Upper lobe of right lung (tissue), 1 donor: ENCODE data around the gene PRLH. TPM values are rescaled to one million over a fixed set of nuclear protein-coding genes. Genes with fewer than 3 reads are reported as not detected.

Source experiments
- ATAC-seq: fragments of 200-7000 bp; cut with Tn5 transposase; one replicate; pipeline ENCODE4 v1.9.1; 2020; ENCODE audit warnings: mild to moderate bottlenecking, moderate library complexity
- DNase-seq: peaks from one replicate; pipeline ENCODE4 v3.0.0-alpha.2; 2020
- H3K27ac ChIP-seq: fragments of 200-600 bp; one replicate; pipeline ENCODE4 v1.8.0; 2022
- H3K27me3 ChIP-seq: fragments of 200-600 bp; one replicate; pipeline ENCODE4 v1.8.0; 2022; ENCODE audit warnings: mild to moderate bottlenecking
- H3K36me3 ChIP-seq: fragments of 200-600 bp; one replicate; pipeline ENCODE4 v1.8.0; 2022
- H3K4me1 ChIP-seq: fragments of 200-600 bp; one replicate; pipeline ENCODE4 v1.8.0; 2022
- H3K4me3 ChIP-seq: fragments of 200-600 bp; one replicate; pipeline ENCODE4 v1.8.0; 2022; ENCODE audit warnings: mild to moderate bottlenecking
- H3K9me3 ChIP-seq: fragments of 200-600 bp; one replicate; pipeline ENCODE4 v1.8.0; 2022
- CTCF ChIP-seq: fragments of 200-600 bp; IDR thresholded peaks from one replicate; pipeline ENCODE4 v1.8.0; 2022; ENCODE audit warnings: antibody characterized with exemption
- intact Hi-C: fragments of 100-400 bp; cut with DNase I; formaldehyde crosslinking; loops from one replicate; pipeline ENCODE4 v1.11.0; 2022
- total RNA-seq: library from RNA; stranded (reverse); fragmentation: NEBNext Ultra II Directional; extraction: Animal tissue kit (Norgen Biotek cat#: 25700); gene quantifications from one replicate; pipeline ENCODE4 v1.2.1, GENCODE V29; 2021
- donor health status: DM: no; HTN: yes; CAD: no; lungs with severe emphysema.

PRLH gene
- total RNA-seq, 1 donor from 2014 or later: not detected

DNA sequence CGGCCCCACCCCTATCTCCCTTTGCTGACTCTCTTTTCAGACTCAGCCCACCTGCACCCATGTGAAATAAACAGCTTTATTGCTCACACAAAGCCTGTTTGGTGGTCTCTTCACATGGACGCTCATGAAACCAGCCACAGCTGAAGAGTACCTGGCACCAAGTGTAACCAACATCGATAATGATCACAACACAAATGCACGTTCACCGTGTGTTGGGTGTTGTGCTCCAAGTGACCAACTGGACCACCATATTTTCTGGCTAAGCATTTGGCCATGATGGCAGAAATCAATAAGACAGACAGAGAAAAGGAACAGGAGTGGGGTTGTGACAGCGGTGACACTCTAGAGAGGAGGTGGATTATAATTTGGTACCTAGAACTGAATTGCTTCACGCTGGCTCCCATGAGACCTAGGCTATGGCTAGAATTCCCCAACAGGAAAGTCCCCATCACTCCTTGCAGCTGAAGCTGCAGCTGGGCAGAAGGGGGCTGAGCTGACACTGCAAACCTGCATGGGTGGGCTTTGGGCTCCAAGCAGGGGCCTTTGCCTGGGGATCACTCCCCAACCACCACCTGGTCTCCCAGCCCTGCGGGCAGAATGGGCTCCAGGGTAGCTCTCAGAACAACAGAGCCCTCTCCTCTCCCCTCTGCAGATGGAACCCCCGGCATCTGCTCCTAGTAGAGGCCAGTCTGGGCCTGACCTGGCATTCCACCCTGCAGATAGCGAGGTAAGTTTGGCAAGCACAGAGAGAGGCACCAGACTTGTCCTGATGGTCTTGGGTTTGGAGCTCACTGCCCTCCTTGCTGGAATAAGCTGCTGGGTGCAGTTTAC, 46.4 kb downstream of the PRLH start:
- Histone ChIP-seq H3K36me3 (no peaks in the 10 kb centered on the region), H3K4me3 (no peak overlapping the region), H3K9me3 (no peaks in the 10 kb centered on the region), H3K27ac (no peak overlapping the region), H3K27me3 (no peaks in the 10 kb centered on the region), H3K4me1 (peaks cover 35% of the 10 kb centered on the region)
- DNase-seq: no peak
- intact Hi-C loops: no loop called here
- no peak for TF ChIP-seq CTCF
- no peak for ATAC-seq

DNA sequence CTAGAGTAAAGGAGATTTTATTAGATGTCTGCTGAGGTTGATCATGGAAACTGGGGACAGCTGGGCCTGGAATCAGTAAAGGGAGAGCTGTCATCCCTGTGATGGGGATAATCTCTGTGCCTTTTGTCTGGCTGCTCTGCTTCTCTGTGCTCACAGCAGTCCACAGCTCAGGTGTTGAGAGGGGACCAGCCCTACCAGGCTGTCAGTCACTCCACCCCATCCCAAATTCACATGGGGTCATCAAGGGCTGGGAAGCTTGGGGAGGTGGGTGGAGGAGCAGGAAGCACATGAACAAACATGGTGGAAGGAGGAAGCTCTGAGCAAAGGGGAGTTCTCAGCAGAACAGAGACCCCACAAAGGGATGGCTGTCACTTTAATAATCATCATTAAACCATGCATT, 47.3 kb downstream of the PRLH start:
- no peaks in the 10 kb centered on the region for H3K27me3 ChIP-seq
- no peaks in the 10 kb centered on the region for H3K9me3 ChIP-seq
- no peak for ATAC-seq
- peaks cover 35% of the 10 kb centered on the region for H3K4me1 ChIP-seq
- no peaks in the 10 kb centered on the region for H3K36me3 ChIP-seq
- H3K27ac ChIP-seq: no peak overlapping the region
- intact Hi-C loops: no loop called here
- TF ChIP-seq CTCF: no peak
- H3K4me3 ChIP-seq: no peak overlapping the region
- no peak for DNase-seq

GRCh38 chr2:237614151-237614720, 47.9 kb downstream of the PRLH start:
- no peaks in the 10 kb centered on the region for H3K27me3 ChIP-seq
- ATAC-seq: peak; percentile 83
- DNase-seq: no peak
- no peak overlapping the region for H3K27ac ChIP-seq
- H3K36me3 ChIP-seq: no peaks in the 10 kb centered on the region
- H3K4me1 ChIP-seq: peaks cover 35% of the 10 kb centered on the region
- TF ChIP-seq CTCF: peak; percentile 15
- intact Hi-C loops: no loop called here
- no peaks in the 10 kb centered on the region for H3K9me3 ChIP-seq
- H3K4me3 ChIP-seq: no peak overlapping the region

DNA sequence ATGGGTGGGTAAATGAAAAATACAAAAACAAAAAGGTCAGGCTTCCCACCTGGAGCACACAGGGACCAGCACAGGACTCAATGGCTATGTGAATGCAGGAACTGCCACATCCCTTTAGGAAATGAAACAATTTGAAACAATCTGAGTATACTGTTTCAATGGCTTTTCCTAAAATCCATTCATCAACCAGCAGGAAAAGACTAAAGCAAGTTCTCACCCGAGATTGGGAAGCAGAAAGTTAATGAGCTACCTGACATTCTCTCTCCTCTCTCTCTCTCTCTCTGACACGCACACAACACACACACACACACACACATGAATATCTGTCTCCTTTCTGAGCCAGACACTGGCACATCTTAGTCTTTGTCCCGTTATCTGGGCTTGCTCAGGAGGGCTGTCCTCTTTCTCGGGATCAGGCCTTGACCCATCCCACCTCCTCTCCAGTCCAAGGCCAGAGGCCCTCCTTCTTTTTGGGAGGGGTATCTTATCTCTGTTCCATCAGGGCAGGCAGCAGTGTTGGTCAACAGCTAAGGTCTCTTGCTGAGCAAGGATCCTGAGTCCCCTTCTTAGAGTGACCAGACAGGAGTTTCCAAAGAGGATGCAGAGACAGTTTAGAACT, 49.4 kb downstream of the PRLH start:
- peak; percentile 12 for DNase-seq
- intact Hi-C loops: no loop called here

GRCh38 chr2:237616373-237616733, 50.0 kb downstream of the PRLH start:
- H3K27ac ChIP-seq: peak overlapping the region; percentile 75
- intact Hi-C loops: no loop called here
- no peaks in the 10 kb centered on the region for H3K27me3 ChIP-seq
- H3K4me1 ChIP-seq: peaks cover 35% of the 10 kb centered on the region
- ATAC-seq: no peak
- no peak for DNase-seq
- H3K4me3 ChIP-seq: no peak overlapping the region
- no peaks in the 10 kb centered on the region for H3K36me3 ChIP-seq
- no peaks in the 10 kb centered on the region for H3K9me3 ChIP-seq
- TF ChIP-seq CTCF: no peak

More for the DNA sequence above, 49.4 kb downstream of the PRLH start:
- Histone ChIP-seq H3K4me3 (no peak overlapping the region), H3K27me3 (no peaks in the 10 kb centered on the region), H3K4me1 (peaks cover 35% of the 10 kb centered on the region), H3K27ac (peak overlapping the region; percentile 75), H3K9me3 (no peaks in the 10 kb centered on the region), H3K36me3 (no peaks in the 10 kb centered on the region)
- TF ChIP-seq CTCF: no peak
- ATAC-seq: no peak

Other genes starting within 250 kb of the PRLH start
- 119 TPM for gene COL6A3, start 152.4 kb upstream of the PRLH start, total RNA-seq
- 423 TPM for gene MLPH, start 79.3 kb upstream of the PRLH start, total RNA-seq
- gene RAB17, start 24.2 kb downstream of the PRLH start, total RNA-seq: 50.9 TPM
- 178 TPM for gene LRRFIP1, start 61.0 kb downstream of the PRLH start, total RNA-seq
- 1.8 TPM for gene RBM44, start 232.2 kb downstream of the PRLH start, total RNA-seq